MCF 10A (cell line): ENCODE measurements around the gene SLITRK2. TPM values are rescaled to one million over a fixed set of nuclear protein-coding genes. Genes with fewer than 3 reads are reported as not detected.

ENCODE experiments used
- BruUV-seq: library from RNA; stranded (reverse); fragments of 400-500 nt; replicated peaks from 2 replicates; lab custom pipeline; 2021; lab: Mats Ljungman, UMichigan
- CTCF ChIA-PET: fragments of 300-600 bp; sonication (Branson Sonifier 250); formaldehyde crosslinking; extraction: SDS; loops from one replicate; lab custom pipeline; 2021; ENCODE audit warnings: antibody characterized with exemption, inconsistent platforms; lab: Yijun Ruan, JAX
- POLR2A ChIA-PET: fragments of 300-600, 350-650 bp; sonication (Branson Sonifier 250); formaldehyde crosslinking; extraction: SDS; loops from one replicate; lab custom pipeline; 2020; ENCODE audit warnings: antibody characterized with exemption, inconsistent platforms; lab: Yijun Ruan, JAX
- DNase-seq: peaks from one replicate; pipeline ENCODE4 v3.0.0-alpha.2; 2018; ENCODE audit not compliant: unreplicated experiment
- H3K27ac Mint-ChIP-seq: one replicate; pipeline ENCODE4 v1.8.0; 2022; ENCODE audit warnings: mild to moderate bottlenecking, low read depth, mixed read lengths; ENCODE audit not compliant: unreplicated experiment
- H3K27me3 Mint-ChIP-seq: one replicate; pipeline ENCODE4 v1.8.0; 2022; ENCODE audit warnings: mixed read lengths; ENCODE audit not compliant: insufficient read depth, unreplicated experiment
- H3K36me3 Mint-ChIP-seq: one replicate; pipeline ENCODE4 v1.8.0; 2022; ENCODE audit warnings: mild to moderate bottlenecking, moderate library complexity, mixed read lengths; ENCODE audit not compliant: insufficient read depth, unreplicated experiment
- H3K4me1 Mint-ChIP-seq: one replicate; pipeline ENCODE4 v1.8.0; 2022; ENCODE audit warnings: mixed read lengths; ENCODE audit not compliant: insufficient read depth, unreplicated experiment
- H3K4me3 Mint-ChIP-seq: one replicate; pipeline ENCODE4 v1.8.0; 2022; ENCODE audit warnings: mild to moderate bottlenecking, moderate library complexity, mixed read lengths; ENCODE audit not compliant: unreplicated experiment
- H3K9me3 Mint-ChIP-seq: one replicate; pipeline ENCODE4 v1.8.0; 2022; ENCODE audit warnings: mixed read lengths; ENCODE audit not compliant: unreplicated experiment
- CTCF ChIP-seq: fragments of 200-600 bp; IDR thresholded peaks from one replicate; pipeline ENCODE4 v1.8.0; 2022; ENCODE audit warnings: antibody characterized with exemption, mild to moderate bottlenecking; ENCODE audit not compliant: unreplicated experiment
- intact Hi-C: fragments of 100-400 bp; cut with micrococcal nuclease; formaldehyde crosslinking; loops from 2 replicates; pipeline ENCODE4 v1.14.1; 2022
- total RNA-seq: library from RNA; stranded (reverse); gene quantifications from 2 replicates; pipeline ENCODE4 v1.2.3, GENCODE V29; 2022

Gene SLITRK2
- total RNA-seq, 1 experiment from 2014 or later, result not detected

GRCh38 chrX:145820825-145821224 lies 3.2 kb downstream of the SLITRK2 start:
- H3K9me3 Mint-ChIP-seq, result no peaks in the 10 kb centered on the region
- no peaks in the 10 kb centered on the region for H3K27me3 Mint-ChIP-seq
- no peak for DNase-seq
- H3K4me3 Mint-ChIP-seq, result no peak overlapping the region
- H3K27ac Mint-ChIP-seq, result no peak overlapping the region
- POLR2A ChIA-PET, result no interaction called here
- BruUV-seq, result no TSS peak
- CTCF ChIA-PET, result interaction anchor here (0.9 to 1.5 kb wide), 2 partner anchors 372 to 1656 kb away, joined by 3 to 7 read pairs; no protein-coding TSS in a partner anchor
- no peaks in the 10 kb centered on the region for H3K4me1 Mint-ChIP-seq
- intact Hi-C loops, result no loop called here
- H3K36me3 Mint-ChIP-seq, result no peaks in the 10 kb centered on the region
- TF ChIP-seq CTCF, result no peak

- Mint-ChIP-seq H3K9me3 (no peaks in the 10 kb centered on the region), H3K27me3 (no peaks in the 10 kb centered on the region), H3K36me3 (no peaks in the 10 kb centered on the region), H3K4me3 (no peak overlapping the region), H3K4me1 (no peaks in the 10 kb centered on the region), H3K27ac (no peak overlapping the region)
- ChIA-PET CTCF (interaction anchor here (0.6 to 1.5 kb wide), 4 partner anchors 36 to 1655 kb away, joined by 3 to 7 read pairs (median 3); no protein-coding TSS in a partner anchor), POLR2A (no interaction called here)
- intact Hi-C loops, result no loop called here
- no TSS peak for BruUV-seq
- no peak for DNase-seq
- TF ChIP-seq CTCF, result no peak
Observed at GRCh38 chrX:145821291-145821897, 3.8 kb downstream of the SLITRK2 start.

- ChIA-PET POLR2A (no interaction called here), CTCF (interaction anchor here (0.5 to 1.5 kb wide), 5 partner anchors 10 to 383 kb away, joined by 3 to 7 read pairs (median 3); no protein-coding TSS in a partner anchor)
- H3K4me3 Mint-ChIP-seq, result no peak overlapping the region
- intact Hi-C loops, result no loop called here
- TF ChIP-seq CTCF, result no peak
- no peaks in the 10 kb centered on the region for H3K9me3 Mint-ChIP-seq
- H3K4me1 Mint-ChIP-seq, result no peaks in the 10 kb centered on the region
- H3K27ac Mint-ChIP-seq, result no peak overlapping the region
- no peak for DNase-seq
- H3K27me3 Mint-ChIP-seq, result no peaks in the 10 kb centered on the region
- BruUV-seq, result no TSS peak
- H3K36me3 Mint-ChIP-seq, result no peaks in the 10 kb centered on the region
Observed at GRCh38 chrX:145821898-145822571, 4.4 kb downstream of the SLITRK2 start.

- intact Hi-C loops, result no loop called here
- BruUV-seq, result no TSS peak
- no peaks in the 10 kb centered on the region for H3K27me3 Mint-ChIP-seq
- ChIA-PET POLR2A (interaction anchor here (0.6 kb wide), 1 partner anchor 863 kb away, joined by 3 read pairs; no protein-coding TSS in a partner anchor), CTCF (interaction anchor here (0.7 to 1.5 kb wide), 3 partner anchors 9 to 1794 kb away, joined by 3 read pairs; no protein-coding TSS in a partner anchor)
- no peaks in the 10 kb centered on the region for H3K9me3 Mint-ChIP-seq
- H3K27ac Mint-ChIP-seq, result no peak overlapping the region
- no peaks in the 10 kb centered on the region for H3K36me3 Mint-ChIP-seq
- H3K4me1 Mint-ChIP-seq, result no peaks in the 10 kb centered on the region
- TF ChIP-seq CTCF, result no peak
- H3K4me3 Mint-ChIP-seq, result no peak overlapping the region
- DNase-seq, result no peak
Observed at GRCh38 chrX:145823132-145823531, 5.5 kb downstream of the SLITRK2 start.
